Skeletal muscle satellite cell (primary cell): Measurements from ENCODE around the gene POU2F3.
A peak's percentile ranks its signal among the peaks of the same experiment; 100 is the strongest.

Experiments used
- H3K27me3 ChIP-seq: 2 replicates; pipeline ENCODE4 v1.7.0; 2013; ENCODE audit warnings: low read length; ENCODE audit not compliant: control insufficient read depth, insufficient read depth
- H3K36me3 ChIP-seq: 2 replicates; pipeline ENCODE4 v1.7.0; 2013; ENCODE audit warnings: mild to moderate bottlenecking, control low read depth, low read length; ENCODE audit not compliant: insufficient read depth
- H3K4me1 ChIP-seq: 2 replicates; pipeline ENCODE4 v1.7.0; 2013; ENCODE audit warnings: low read length; ENCODE audit not compliant: control insufficient read depth, insufficient read depth
- H3K4me2 ChIP-seq: 2 replicates; pipeline ENCODE4 v1.7.0; 2013; ENCODE audit warnings: mild to moderate bottlenecking, low read length
- H3K4me3 ChIP-seq: 2 replicates; pipeline ENCODE4 v1.7.0; 2013; ENCODE audit warnings: low read length
- H3K9ac ChIP-seq: 2 replicates; pipeline ENCODE4 v1.7.0; 2013; ENCODE audit warnings: mild to moderate bottlenecking, low read depth, low read length, moderate library complexity
- H3K9me3 ChIP-seq: replicated peaks from 2 replicates; pipeline ENCODE4 v1.7.0; 2013; ENCODE audit warnings: mild to moderate bottlenecking, control low read depth, low read length

POU2F3 gene

GRCh38 chr11:120211522-120212258 is 28.2 kb upstream of the POU2F3 start:
- peaks cover 55% of the 10 kb centered on the region for H3K4me1 ChIP-seq
- H3K9me3 ChIP-seq = no peaks in the 10 kb centered on the region
- H3K36me3 ChIP-seq = no peaks in the 10 kb centered on the region
- H3K4me3 ChIP-seq = peak overlapping the region; percentile 82
- H3K4me2 ChIP-seq = peak overlapping the region; percentile 86
- H3K27me3 ChIP-seq = no peaks in the 10 kb centered on the region
- peak overlapping the region; percentile 71 for H3K9ac ChIP-seq

- peaks cover 55% of the 10 kb centered on the region for H3K4me1 ChIP-seq
- peak overlapping the region; percentile 48 for H3K4me3 ChIP-seq
- H3K4me2 ChIP-seq = peak overlapping the region; percentile 86
- H3K9me3 ChIP-seq = no peaks in the 10 kb centered on the region
- H3K36me3 ChIP-seq = no peaks in the 10 kb centered on the region
- no peak overlapping the region for H3K9ac ChIP-seq
- H3K27me3 ChIP-seq = no peaks in the 10 kb centered on the region
Measured at GRCh38 chr11:120212259-120212878, 27.6 kb upstream of the POU2F3 start.

GRCh38 chr11:120212926-120213325 is 27.0 kb upstream of the POU2F3 start:
- H3K4me3 ChIP-seq = no peak overlapping the region
- no peaks in the 10 kb centered on the region for H3K36me3 ChIP-seq
- no peaks in the 10 kb centered on the region for H3K27me3 ChIP-seq
- no peak overlapping the region for H3K9ac ChIP-seq
- H3K9me3 ChIP-seq = no peaks in the 10 kb centered on the region
- peak overlapping the region; percentile 86 for H3K4me2 ChIP-seq
- peaks cover 50% of the 10 kb centered on the region for H3K4me1 ChIP-seq

GRCh38 chr11:120214581-120214980 is 25.4 kb upstream of the POU2F3 start:
- no peaks in the 10 kb centered on the region for H3K9me3 ChIP-seq
- H3K4me2 ChIP-seq = no peak overlapping the region
- no peaks in the 10 kb centered on the region for H3K36me3 ChIP-seq
- H3K4me3 ChIP-seq = no peak overlapping the region
- H3K9ac ChIP-seq = no peak overlapping the region
- no peaks in the 10 kb centered on the region for H3K27me3 ChIP-seq
- H3K4me1 ChIP-seq = peaks cover 43% of the 10 kb centered on the region

GRCh38 chr11:120215634-120216033 is 24.3 kb upstream of the POU2F3 start:
- Histone ChIP-seq H3K9ac (no peak overlapping the region), H3K36me3 (no peaks in the 10 kb centered on the region), H3K27me3 (no peaks in the 10 kb centered on the region)

GRCh38 chr11:120216426-120217102 is 23.4 kb upstream of the POU2F3 start:
- Histone ChIP-seq H3K4me3 (no peak overlapping the region), H3K36me3 (no peaks in the 10 kb centered on the region), H3K27me3 (no peaks in the 10 kb centered on the region), H3K4me1 (peaks cover 37% of the 10 kb centered on the region), H3K9ac (no peak overlapping the region), H3K4me2 (no peak overlapping the region), H3K9me3 (no peaks in the 10 kb centered on the region)

More at GRCh38 chr11:120215634-120216033, 24.3 kb upstream of the POU2F3 start:
- no peak overlapping the region for H3K4me2 ChIP-seq
- H3K4me1 ChIP-seq = peaks cover 40% of the 10 kb centered on the region
- no peak overlapping the region for H3K4me3 ChIP-seq
- no peaks in the 10 kb centered on the region for H3K9me3 ChIP-seq

GRCh38 chr11:120217526-120217925 is 22.4 kb upstream of the POU2F3 start:
- Histone ChIP-seq H3K4me2 (no peak overlapping the region), H3K4me1 (peaks cover 29% of the 10 kb centered on the region), H3K9ac (no peak overlapping the region), H3K36me3 (no peaks in the 10 kb centered on the region), H3K4me3 (no peak overlapping the region), H3K9me3 (no peaks in the 10 kb centered on the region), H3K27me3 (no peaks in the 10 kb centered on the region)

GRCh38 chr11:120217941-120218694 is 21.8 kb upstream of the POU2F3 start:
- no peak overlapping the region for H3K4me3 ChIP-seq

GRCh38 chr11:120218695-120219033 is 21.3 kb upstream of the POU2F3 start:
- Histone ChIP-seq H3K36me3 (no peaks in the 10 kb centered on the region), H3K4me3 (no peak overlapping the region), H3K27me3 (no peaks in the 10 kb centered on the region), H3K9ac (no peak overlapping the region), H3K4me1 (peaks cover 20% of the 10 kb centered on the region), H3K9me3 (no peaks in the 10 kb centered on the region), H3K4me2 (no peak overlapping the region)

More at GRCh38 chr11:120217941-120218694, 21.8 kb upstream of the POU2F3 start:
- peaks cover 23% of the 10 kb centered on the region for H3K4me1 ChIP-seq
- no peaks in the 10 kb centered on the region for H3K36me3 ChIP-seq
- no peak overlapping the region for H3K9ac ChIP-seq
- H3K9me3 ChIP-seq = no peaks in the 10 kb centered on the region
- no peak overlapping the region for H3K4me2 ChIP-seq
- H3K27me3 ChIP-seq = no peaks in the 10 kb centered on the region

- Histone ChIP-seq H3K9me3 (no peaks in the 10 kb centered on the region), H3K4me2 (no peak overlapping the region), H3K9ac (no peak overlapping the region), H3K4me3 (no peak overlapping the region), H3K27me3 (no peaks in the 10 kb centered on the region), H3K36me3 (no peaks in the 10 kb centered on the region), H3K4me1 (peaks cover 20% of the 10 kb centered on the region)
Measured at GRCh38 chr11:120219232-120219937, 20.6 kb upstream of the POU2F3 start.
